Measurements from ENCODE around the gene CPT1B. TPM values are rescaled to one million over a fixed set of nuclear protein-coding genes. Genes with fewer than 3 reads are reported as not detected.

CPT1B gene
- total and polyA plus RNA-seq, 2 of the 8 experiments (the other 6 are each of a cell fraction or from before 2014, with no cell fraction given): 34.2 to 36.2 TPM

DNA sequence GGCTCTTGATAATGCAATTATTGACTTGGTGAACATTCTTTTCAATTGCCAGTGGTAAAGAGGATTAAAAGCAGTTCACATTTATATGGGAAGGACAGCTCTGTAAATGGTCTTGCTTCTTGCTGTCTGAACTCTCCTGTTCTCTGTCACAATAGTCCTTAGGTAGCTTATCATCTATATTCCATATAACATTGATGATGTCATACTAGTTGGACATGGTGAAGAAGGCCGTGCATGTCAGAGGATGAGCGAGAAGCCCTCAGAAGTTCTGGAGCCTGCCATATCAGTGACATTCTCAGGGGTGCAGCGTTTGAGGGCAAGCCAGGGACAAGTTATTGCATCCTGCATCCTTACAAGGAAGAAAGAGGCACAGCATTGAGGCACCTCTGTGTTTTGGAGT is 7.0 kb upstream of the CPT1B start:
- no peak overlapping the region for H3K18ac ChIP-seq (ENCODE audit: extremely low read depth, low read length)
- H3K4ac ChIP-seq (replicated peaks; ENCODE audit: insufficient read length, low read depth, low read length): no peak overlapping the region
- peaks cover 0 to 7% of the 10 kb centered on the region in 2 experiments; a peak in 1 of 4 replicates for H3K79me2 ChIP-seq (ENCODE audit: control insufficient read depth in 1 of 2, insufficient read depth in 2 of 2, low read length in 2 of 2)
- no peak overlapping the region for H3K4me2 ChIP-seq (ENCODE audit: insufficient read depth in 1 of 2, low read depth in 2 of 2, low read length in 2 of 2)
- WGBS, 2 experiments (ENCODE audit: extremely low coverage in 1 of 2, insufficient coverage in 1 of 2, insufficient read length in 1 of 2, insufficient replicate concordance in 2 of 2, low coverage in 1 of 2, low lambda C conversion rate in 2 of 2, missing lambda C conversion rate in 1 of 2): 82% methylated on average over 3 of the region's 3 CpGs; no CpG with 5 or more reads in 1 of the 2 experiments
- FAIRE-seq: no peak
- H3K9me3 ChIP-seq (ENCODE audit: insufficient read depth in 2 of 2, low read depth in 1 of 2, low read length in 1 of 2): no peaks in the 10 kb centered on the region
- peaks cover 7% of the 10 kb centered on the region; the same call in 1 of the 2 replicates for H3K79me1 ChIP-seq (ENCODE audit: low read depth, low read length)
- no peak overlapping the region for H2BK12ac ChIP-seq (ENCODE audit: low read depth, low read length)
- H4K5ac ChIP-seq (ENCODE audit: insufficient read length, low read depth, low read length): no peak overlapping the region
- peaks cover 0 to 2% (median under 1%) of the 10 kb centered on the region in 4 experiments; a peak in 4 of 8 replicates for H3K36me3 ChIP-seq (ENCODE audit: control insufficient read depth in 2 of 4, insufficient read depth in 4 of 4, low read length in 3 of 4)
- no peak overlapping the region for H3K27ac ChIP-seq (ENCODE audit: low read depth, low read length)
- H3K4me3 ChIP-seq (ENCODE audit: extremely low read depth in 1 of 4, insufficient read depth in 2 of 4, low read depth in 3 of 4, low read length in 4 of 4): no peak overlapping the region
- DNase-seq (ENCODE audit: low read depth in 1 of 2, low spot score in 2 of 2): no peak
- ChIA-PET CTCF (ENCODE audit: partially characterized antibody) (interaction anchor here (1.0 to 4.0 kb wide), 5 partner anchors 9 to 115 kb away, joined by 3 to 19 read pairs (median 3); no protein-coding TSS in a partner anchor), POLR2A (ENCODE audit: partially characterized antibody) (interaction anchor here (0.6 to 1.3 kb wide), 2 partner anchors 52 to 59 kb away, joined by 3 to 4 read pairs; partner anchors contain the start of gene SCO2)
- H3K4me1 ChIP-seq (replicated peaks in 1 of 4; ENCODE audit: control insufficient read depth in 3 of 4, insufficient read depth in 4 of 4, low read length in 3 of 4): peaks cover 4 to 15% (median 7%) of the 10 kb centered on the region in 4 experiments
- peaks cover 0 to 1% of the 10 kb centered on the region in 2 experiments for H4K20me1 ChIP-seq (replicated peaks in 1 of 2; ENCODE audit: control insufficient read depth in 1 of 2, insufficient read depth in 2 of 2, low read length in 2 of 2)
- H2BK120ac ChIP-seq (replicated peaks; ENCODE audit: low read depth, low read length): no peak overlapping the region
- no peak overlapping the region for H3K14ac ChIP-seq (ENCODE audit: insufficient read length)
- no peak overlapping the region for H3K23ac ChIP-seq (ENCODE audit: insufficient read length)
- H2AFZ ChIP-seq (ENCODE audit: low read length): no peak overlapping the region
- H2BK15ac ChIP-seq (ENCODE audit: low read length): no peak overlapping the region
- no peaks in the 10 kb centered on the region for H3K27me3 ChIP-seq (replicated peaks in 1 of 4; ENCODE audit: control insufficient read depth in 3 of 4, extremely low read depth in 1 of 4, insufficient read depth in 3 of 4, low read length in 3 of 4)
- no peak overlapping the region for H4K91ac ChIP-seq (replicated peaks; ENCODE audit: insufficient read length, low read length)
- no peak for TF ChIP-seq JUN (IDR thresholded peaks at IDR 0.05; ENCODE audit: low read depth, low read length)
- no peak for TF ChIP-seq ZNF274 (IDR thresholded peaks at IDR 0.05; ENCODE audit: borderline replicate concordance, extremely low read depth, low read length)
- no peak overlapping the region for H4K8ac ChIP-seq (ENCODE audit: extremely low read depth, insufficient read depth, low read length)
- no peak overlapping the region for H3K9ac ChIP-seq (replicated peaks in 1 of 4; ENCODE audit: extremely low read depth in 1 of 4, low read depth in 3 of 4, low read length in 3 of 4)
- no peak overlapping the region for H2AK5ac ChIP-seq (ENCODE audit: low read depth, low read length)
- H2BK5ac ChIP-seq (ENCODE audit: low read depth, low read length): no peak overlapping the region
- H2BK20ac ChIP-seq (ENCODE audit: low read length): no peak overlapping the region
- H3K23me2 ChIP-seq (ENCODE audit: low read depth, low read length): peaks cover 10% of the 10 kb centered on the region; the same call in 1 of the 2 replicates
- H3K56ac ChIP-seq (replicated peaks; ENCODE audit: insufficient read length, low read depth, low read length): no peak overlapping the region
